ENCODE results near the gene TLE1.

Gene TLE1

DNA sequence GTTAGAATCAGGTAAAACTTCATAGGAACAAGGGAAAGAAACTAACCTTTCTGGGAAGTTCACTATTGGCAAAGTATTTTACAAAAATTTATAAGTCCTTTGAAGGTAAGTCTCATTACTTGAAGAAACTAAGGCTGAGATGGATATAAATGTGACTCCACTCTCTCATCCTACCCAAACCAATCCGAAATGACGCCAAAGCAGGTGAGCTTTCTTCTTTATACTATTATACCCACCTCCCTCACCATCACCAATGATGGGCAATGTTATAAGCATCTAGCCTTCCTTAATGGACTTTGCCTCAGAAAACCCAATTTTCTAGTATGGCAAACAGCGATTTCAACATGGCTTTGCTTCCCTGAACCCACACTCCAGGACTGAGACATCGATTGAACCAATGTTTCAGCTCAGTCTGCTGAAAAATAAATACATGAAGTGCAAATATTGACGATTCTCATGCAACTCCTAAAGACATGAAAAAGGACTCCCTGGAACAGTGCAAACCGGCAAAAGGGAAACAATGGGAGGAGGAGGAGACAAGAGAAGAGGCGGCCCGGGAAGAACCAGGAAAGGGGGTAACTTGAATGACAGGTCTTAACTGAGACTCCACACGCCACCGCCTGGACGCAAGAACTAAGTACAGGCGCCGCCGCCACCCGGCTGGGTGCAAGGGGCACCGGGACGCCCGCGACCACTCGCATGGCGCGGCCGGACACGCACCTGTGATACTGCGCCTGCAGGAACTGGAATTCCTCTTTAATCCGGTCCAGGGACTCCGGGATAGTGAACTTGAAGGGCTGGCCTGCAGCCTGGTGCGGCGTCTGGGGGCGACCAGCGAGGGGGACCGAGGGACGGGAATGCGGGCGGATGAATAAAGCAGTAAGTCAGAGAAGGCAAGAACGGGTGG, 2.5 kb downstream of the TLE1 start:
- ChIA-PET POLR2A (ENCODE audit: low non-redundant PET) (no interaction called here), CTCF (interaction anchor here (0.6 to 1.3 kb wide), 8 partner anchors 9 to 919 kb away, joined by 3 to 7 read pairs (median 4); no protein-coding TSS in a partner anchor)
- peak; percentile 90 for DNase-seq (ENCODE audit: low spot score)
- TF ChIP-seq, protein P1, sequence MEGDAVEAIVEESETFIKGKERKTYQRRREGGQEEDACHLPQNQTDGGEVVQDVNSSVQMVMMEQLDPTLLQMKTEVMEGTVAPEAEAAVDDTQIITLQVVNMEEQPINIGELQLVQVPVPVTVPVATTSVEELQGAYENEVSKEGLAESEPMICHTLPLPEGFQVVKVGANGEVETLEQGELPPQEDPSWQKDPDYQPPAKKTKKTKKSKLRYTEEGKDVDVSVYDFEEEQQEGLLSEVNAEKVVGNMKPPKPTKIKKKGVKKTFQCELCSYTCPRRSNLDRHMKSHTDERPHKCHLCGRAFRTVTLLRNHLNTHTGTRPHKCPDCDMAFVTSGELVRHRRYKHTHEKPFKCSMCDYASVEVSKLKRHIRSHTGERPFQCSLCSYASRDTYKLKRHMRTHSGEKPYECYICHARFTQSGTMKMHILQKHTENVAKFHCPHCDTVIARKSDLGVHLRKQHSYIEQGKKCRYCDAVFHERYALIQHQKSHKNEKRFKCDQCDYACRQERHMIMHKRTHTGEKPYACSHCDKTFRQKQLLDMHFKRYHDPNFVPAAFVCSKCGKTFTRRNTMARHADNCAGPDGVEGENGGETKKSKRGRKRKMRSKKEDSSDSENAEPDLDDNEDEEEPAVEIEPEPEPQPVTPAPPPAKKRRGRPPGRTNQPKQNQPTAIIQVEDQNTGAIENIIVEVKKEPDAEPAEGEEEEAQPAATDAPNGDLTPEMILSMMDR (conservative IDR thresholded peaks at IDR 0.05; ENCODE audit: low read depth), result peak; percentile 97
- H3K27ac ChIP-seq, result peak overlapping the region; percentile 96

DNA sequence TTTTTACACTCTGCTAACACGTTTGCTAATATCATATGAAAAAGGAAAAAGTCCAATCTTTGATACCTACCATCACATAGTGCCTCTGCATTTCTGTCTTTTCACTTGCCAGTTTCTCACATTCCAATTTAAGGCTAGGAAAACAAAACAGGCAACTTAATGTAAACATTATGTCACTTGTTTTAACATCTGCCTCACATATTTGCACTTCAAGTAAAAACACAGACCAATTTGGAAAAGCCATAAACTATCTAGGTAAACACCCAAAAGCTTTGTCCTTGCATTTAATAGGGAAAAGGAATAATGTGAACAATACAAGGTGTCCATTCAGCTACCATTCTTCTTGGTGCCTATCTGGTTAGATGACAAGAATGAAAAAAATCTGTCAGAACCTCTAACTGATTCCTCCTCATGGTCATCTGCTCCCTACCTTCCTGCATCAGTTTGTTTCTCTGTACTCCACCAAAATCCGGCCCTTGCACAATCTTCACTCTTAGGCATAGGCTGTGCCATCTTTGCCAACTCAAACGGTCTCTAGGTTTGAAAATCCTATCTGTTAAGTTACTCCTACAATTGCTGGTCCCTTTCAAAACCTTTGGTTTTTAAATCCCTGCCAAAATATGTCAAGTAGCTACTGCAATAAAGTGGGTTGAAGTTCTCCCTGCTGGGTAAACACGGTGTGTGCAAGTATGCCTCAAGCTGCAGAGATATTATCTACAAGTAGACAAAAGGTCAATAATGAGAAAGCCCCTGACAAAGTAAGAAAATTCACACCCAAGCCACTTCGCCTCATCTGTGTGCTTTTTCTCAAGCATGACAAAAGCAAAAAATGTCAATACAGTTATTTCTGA, 3.4 kb downstream of the TLE1 start:
- CTCF ChIA-PET, result interaction anchor here (0.6 to 0.9 kb wide), 6 partner anchors 26 to 430 kb away, joined by 3 to 7 read pairs (median 4); no protein-coding TSS in a partner anchor
- DNase-seq (ENCODE audit: low spot score), result no peak
- H3K27ac ChIP-seq, result no peak overlapping the region
- POLR2A ChIA-PET (ENCODE audit: low non-redundant PET), result no interaction called here
- TF ChIP-seq, protein P1 (conservative IDR thresholded peaks at IDR 0.05; ENCODE audit: low read depth), result no peak

DNA sequence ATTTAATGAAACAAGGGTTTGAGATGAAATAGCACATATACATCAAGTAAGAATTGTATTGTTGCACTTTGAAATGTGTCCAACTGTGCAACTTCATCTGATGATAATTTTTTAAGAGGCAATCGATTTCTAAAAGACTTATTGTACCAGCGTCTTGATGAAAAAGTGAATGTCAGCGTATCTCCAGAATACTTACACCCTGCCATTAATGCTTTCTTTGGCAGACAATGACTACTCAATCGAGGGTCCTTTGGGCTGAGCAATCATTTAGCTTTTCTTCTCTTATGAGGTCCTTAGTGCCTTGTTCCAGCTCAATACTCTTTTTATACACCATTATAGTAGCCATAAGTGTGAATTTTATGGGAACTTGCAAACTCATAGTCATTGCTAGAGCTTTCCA, 4.7 kb downstream of the TLE1 start:
- DNase-seq (ENCODE audit: low spot score), result no peak
- H3K27ac ChIP-seq, result no peak overlapping the region
- ChIA-PET CTCF (no interaction called here), POLR2A (ENCODE audit: low non-redundant PET) (no interaction called here)
- TF ChIP-seq, protein P1 (conservative IDR thresholded peaks at IDR 0.05; ENCODE audit: low read depth), result no peak

- ChIA-PET CTCF (interaction anchor here (0.5 to 0.7 kb wide), 4 partner anchors 133 to 1242 kb away, joined by 3 read pairs; no protein-coding TSS in a partner anchor), POLR2A (ENCODE audit: low non-redundant PET) (no interaction called here)
- TF ChIP-seq, protein P1 (conservative IDR thresholded peaks at IDR 0.05; ENCODE audit: low read depth), result no peak
- no peak overlapping the region for H3K27ac ChIP-seq
- no peak for DNase-seq (ENCODE audit: low spot score)
These were observed 5.6 kb downstream of the TLE1 start for GRCh38 chr9:81683704-81684103.

DNA sequence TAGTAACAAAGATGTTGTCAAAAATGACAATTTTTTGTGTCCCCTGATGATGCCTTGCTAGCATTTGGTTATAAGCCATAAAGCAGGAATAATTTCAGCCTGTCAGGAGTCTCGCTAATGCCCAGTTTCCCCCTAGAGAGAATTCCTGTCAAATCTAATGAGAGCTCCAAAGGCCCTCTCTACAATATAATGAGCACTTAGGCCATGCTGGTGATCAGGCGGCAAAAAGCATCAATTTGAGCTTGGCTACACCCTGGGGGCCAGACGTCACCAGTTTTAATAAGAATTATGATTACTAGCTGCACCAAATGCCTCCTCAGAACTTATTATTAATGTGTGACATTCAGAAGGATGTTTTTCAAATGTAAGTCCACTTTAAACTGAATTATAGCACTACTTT, 6.1 kb downstream of the TLE1 start:
- ChIA-PET POLR2A (ENCODE audit: low non-redundant PET) (no interaction called here), CTCF (interaction anchor here (0.5 to 0.7 kb wide), 3 partner anchors 669 to 1243 kb away, joined by 3 to 6 read pairs (median 3); no protein-coding TSS in a partner anchor)
- DNase-seq (ENCODE audit: low spot score), result no peak
- no peak overlapping the region for H3K27ac ChIP-seq
- TF ChIP-seq, protein P1 (conservative IDR thresholded peaks at IDR 0.05; ENCODE audit: low read depth), result no peak

DNA sequence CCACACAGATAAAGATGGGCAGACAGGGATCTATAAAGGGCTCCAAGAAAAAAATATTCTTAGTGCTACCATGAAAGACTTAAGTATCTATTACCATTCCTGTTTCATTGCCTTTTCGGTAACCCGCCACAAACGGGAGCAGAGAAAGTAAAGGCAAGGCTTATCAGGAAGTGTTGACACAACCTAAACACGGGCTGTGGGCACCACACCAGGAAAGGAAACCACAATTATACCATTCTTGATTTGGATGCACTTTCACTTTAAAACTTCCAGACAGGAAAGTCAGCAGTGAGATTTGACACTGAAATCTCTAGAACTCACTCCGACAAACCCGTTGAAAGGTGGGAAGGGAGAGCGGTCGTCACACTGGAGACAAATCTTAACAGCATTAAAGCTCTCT, 6.5 kb downstream of the TLE1 start:
- no peak overlapping the region for H3K27ac ChIP-seq
- POLR2A ChIA-PET (ENCODE audit: low non-redundant PET), result no interaction called here
- CTCF ChIA-PET, result interaction anchor here (0.6 kb wide), 1 partner anchor 670 kb away, joined by 6 read pairs; no protein-coding TSS in a partner anchor
- no peak for DNase-seq (ENCODE audit: low spot score)
- TF ChIP-seq, protein P1 (conservative IDR thresholded peaks at IDR 0.05; ENCODE audit: low read depth), result no peak

Measured in RWPE1 (cell line).